ENCODE results near the gene B4GALNT3. TPM values are rescaled to one million over a fixed set of nuclear protein-coding genes. Genes with fewer than 3 reads are reported as not detected.

B4GALNT3 gene
- total and polyA plus RNA-seq, 2 experiments from 2014 or later: 2.8 to 15.8 TPM

DNA sequence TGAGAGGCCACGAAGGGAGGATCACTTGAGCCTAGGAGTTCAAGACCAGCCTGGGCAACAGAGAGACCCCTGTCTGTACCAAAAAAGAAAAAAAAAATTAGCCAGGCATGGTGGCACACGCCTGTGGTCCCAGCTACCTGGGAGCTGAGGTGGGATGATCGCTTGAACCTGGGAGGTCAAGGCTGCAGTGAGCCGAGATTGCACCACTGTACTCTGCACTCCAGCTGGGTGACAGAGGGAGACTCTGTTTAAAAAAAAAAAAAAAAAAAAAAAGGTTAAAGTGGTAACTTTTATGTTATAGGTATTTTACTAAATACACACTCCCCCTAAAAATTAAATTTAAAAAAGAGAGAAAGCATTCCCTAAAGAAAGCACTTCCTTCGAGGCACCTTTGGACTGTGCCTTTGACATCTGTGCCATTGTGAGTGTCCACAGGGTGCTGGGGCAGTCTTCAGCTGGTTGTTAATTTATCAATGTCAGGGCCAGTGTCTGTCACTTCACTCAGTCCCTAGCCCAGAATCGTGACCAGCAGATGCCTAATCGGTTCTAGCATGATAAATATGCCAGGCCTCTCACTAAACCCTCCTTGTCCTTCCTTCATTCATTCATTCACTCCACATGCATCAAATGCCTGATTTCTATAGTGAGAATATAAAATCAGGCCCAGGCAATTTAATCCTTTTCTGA is 63.1 kb downstream of the B4GALNT3 start:
- Histone ChIP-seq H3K36me3 (ENCODE audit: insufficient read depth) (no peaks in the 10 kb centered on the region), H4K20me1 (replicated peaks; ENCODE audit: insufficient read depth) (no peaks in the 10 kb centered on the region; the same call in 1 of the 2 replicates), H3K4me1 (ENCODE audit: insufficient read depth) (no peaks in the 10 kb centered on the region), H3F3A (replicated peaks; ENCODE audit: low read depth) (no peaks in the 10 kb centered on the region), H2AFZ (no peak overlapping the region), H3K79me2 (replicated peaks; ENCODE audit: insufficient read depth) (no peaks in the 10 kb centered on the region), H3K9me2 (ENCODE audit: insufficient read depth) (no peaks in the 10 kb centered on the region), H3K27ac (ENCODE audit: low read depth) (peak overlapping the region; percentile 26; the same call in 1 of the 2 replicates), H3K27me3 (ENCODE audit: insufficient read depth) (no peaks in the 10 kb centered on the region), H3K4me2 (no peak overlapping the region), H3K4me3 (no peak overlapping the region)
- Mint-ChIP-seq H3K4me1 (no peaks in the 10 kb centered on the region; the same call in 2 of the 3 replicates), H3K9me3 (no peaks in the 10 kb centered on the region), H3K27me3 (ENCODE audit: insufficient read depth, low read depth, poor library complexity) (no peaks in the 10 kb centered on the region), H3K27ac (no peak overlapping the region), H3K4me3 (no peak overlapping the region), H3K36me3 (ENCODE audit: low read depth) (peaks cover 4% of the 10 kb centered on the region; the same call in 1 of the 3 replicates)
- TF ChIP-seq POLR2AphosphoS5 (IDR thresholded peaks at IDR 0.05; ENCODE audit: low read depth): no peak
- TF ChIP-seq ZNF114 (CRISPR knock-in tag; IDR thresholded peaks at IDR 0.05): no peak
- TF ChIP-seq JUNB (IDR thresholded peaks at IDR 0.05; ENCODE audit: unreplicated experiment): no peak
- TF ChIP-seq, protein P1, sequence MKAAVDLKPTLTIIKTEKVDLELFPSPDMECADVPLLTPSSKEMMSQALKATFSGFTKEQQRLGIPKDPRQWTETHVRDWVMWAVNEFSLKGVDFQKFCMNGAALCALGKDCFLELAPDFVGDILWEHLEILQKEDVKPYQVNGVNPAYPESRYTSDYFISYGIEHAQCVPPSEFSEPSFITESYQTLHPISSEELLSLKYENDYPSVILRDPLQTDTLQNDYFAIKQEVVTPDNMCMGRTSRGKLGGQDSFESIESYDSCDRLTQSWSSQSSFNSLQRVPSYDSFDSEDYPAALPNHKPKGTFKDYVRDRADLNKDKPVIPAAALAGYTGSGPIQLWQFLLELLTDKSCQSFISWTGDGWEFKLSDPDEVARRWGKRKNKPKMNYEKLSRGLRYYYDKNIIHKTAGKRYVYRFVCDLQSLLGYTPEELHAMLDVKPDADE (IDR thresholded peaks at IDR 0.05): no peak
- no peak for TF ChIP-seq EZH2 (IDR thresholded peaks at IDR 0.05; ENCODE audit: low read depth, unreplicated experiment)
- TF ChIP-seq, protein P2, sequence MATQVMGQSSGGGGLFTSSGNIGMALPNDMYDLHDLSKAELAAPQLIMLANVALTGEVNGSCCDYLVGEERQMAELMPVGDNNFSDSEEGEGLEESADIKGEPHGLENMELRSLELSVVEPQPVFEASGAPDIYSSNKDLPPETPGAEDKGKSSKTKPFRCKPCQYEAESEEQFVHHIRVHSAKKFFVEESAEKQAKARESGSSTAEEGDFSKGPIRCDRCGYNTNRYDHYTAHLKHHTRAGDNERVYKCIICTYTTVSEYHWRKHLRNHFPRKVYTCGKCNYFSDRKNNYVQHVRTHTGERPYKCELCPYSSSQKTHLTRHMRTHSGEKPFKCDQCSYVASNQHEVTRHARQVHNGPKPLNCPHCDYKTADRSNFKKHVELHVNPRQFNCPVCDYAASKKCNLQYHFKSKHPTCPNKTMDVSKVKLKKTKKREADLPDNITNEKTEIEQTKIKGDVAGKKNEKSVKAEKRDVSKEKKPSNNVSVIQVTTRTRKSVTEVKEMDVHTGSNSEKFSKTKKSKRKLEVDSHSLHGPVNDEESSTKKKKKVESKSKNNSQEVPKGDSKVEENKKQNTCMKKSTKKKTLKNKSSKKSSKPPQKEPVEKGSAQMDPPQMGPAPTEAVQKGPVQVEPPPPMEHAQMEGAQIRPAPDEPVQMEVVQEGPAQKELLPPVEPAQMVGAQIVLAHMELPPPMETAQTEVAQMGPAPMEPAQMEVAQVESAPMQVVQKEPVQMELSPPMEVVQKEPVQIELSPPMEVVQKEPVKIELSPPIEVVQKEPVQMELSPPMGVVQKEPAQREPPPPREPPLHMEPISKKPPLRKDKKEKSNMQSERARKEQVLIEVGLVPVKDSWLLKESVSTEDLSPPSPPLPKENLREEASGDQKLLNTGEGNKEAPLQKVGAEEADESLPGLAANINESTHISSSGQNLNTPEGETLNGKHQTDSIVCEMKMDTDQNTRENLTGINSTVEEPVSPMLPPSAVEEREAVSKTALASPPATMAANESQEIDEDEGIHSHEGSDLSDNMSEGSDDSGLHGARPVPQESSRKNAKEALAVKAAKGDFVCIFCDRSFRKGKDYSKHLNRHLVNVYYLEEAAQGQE (IDR thresholded peaks at IDR 0.05; ENCODE audit: unreplicated experiment): no peak
- TF ChIP-seq, protein P3, sequence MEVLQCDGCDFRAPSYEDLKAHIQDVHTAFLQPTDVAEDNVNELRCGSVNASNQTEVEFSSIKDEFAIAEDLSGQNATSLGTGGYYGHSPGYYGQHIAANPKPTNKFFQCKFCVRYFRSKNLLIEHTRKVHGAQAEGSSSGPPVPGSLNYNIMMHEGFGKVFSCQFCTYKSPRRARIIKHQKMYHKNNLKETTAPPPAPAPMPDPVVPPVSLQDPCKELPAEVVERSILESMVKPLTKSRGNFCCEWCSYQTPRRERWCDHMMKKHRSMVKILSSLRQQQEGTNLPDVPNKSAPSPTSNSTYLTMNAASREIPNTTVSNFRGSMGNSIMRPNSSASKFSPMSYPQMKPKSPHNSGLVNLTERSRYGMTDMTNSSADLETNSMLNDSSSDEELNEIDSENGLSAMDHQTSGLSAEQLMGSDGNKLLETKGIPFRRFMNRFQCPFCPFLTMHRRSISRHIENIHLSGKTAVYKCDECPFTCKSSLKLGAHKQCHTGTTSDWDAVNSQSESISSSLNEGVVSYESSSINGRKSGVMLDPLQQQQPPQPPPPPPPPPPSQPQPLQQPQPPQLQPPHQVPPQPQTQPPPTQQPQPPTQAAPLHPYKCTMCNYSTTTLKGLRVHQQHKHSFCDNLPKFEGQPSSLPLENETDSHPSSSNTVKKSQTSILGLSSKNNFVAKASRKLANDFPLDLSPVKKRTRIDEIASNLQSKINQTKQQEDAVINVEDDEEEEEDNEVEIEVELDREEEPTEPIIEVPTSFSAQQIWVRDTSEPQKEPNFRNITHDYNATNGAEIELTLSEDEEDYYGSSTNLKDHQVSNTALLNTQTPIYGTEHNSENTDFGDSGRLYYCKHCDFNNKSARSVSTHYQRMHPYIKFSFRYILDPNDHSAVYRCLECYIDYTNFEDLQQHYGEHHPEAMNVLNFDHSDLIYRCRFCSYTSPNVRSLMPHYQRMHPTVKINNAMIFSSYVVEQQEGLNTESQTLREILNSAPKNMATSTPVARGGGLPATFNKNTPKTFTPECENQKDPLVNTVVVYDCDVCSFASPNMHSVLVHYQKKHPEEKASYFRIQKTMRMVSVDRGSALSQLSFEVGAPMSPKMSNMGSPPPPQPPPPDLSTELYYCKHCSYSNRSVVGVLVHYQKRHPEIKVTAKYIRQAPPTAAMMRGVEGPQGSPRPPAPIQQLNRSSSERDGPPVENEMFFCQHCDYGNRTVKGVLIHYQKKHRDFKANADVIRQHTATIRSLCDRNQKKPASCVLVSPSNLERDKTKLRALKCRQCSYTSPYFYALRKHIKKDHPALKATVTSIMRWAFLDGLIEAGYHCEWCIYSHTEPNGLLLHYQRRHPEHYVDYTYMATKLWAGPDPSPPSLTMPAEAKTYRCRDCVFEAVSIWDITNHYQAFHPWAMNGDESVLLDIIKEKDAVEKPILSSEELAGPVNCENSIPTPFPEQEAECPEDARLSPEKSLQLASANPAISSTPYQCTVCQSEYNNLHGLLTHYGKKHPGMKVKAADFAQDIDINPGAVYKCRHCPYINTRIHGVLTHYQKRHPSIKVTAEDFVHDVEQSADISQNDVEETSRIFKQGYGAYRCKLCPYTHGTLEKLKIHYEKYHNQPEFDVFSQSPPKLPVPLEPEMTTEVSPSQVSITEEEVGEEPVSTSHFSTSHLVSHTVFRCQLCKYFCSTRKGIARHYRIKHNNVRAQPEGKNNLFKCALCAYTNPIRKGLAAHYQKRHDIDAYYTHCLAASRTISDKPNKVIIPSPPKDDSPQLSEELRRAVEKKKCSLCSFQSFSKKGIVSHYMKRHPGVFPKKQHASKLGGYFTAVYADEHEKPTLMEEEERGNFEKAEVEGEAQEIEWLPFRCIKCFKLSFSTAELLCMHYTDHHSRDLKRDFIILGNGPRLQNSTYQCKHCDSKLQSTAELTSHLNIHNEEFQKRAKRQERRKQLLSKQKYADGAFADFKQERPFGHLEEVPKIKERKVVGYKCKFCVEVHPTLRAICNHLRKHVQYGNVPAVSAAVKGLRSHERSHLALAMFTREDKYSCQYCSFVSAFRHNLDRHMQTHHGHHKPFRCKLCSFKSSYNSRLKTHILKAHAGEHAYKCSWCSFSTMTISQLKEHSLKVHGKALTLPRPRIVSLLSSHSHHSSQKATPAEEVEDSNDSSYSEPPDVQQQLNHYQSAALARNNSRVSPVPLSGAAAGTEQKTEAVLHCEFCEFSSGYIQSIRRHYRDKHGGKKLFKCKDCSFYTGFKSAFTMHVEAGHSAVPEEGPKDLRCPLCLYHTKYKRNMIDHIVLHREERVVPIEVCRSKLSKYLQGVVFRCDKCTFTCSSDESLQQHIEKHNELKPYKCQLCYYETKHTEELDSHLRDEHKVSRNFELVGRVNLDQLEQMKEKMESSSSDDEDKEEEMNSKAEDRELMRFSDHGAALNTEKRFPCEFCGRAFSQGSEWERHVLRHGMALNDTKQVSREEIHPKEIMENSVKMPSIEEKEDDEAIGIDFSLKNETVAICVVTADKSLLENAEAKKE (CRISPR knock-in tag; IDR thresholded peaks at IDR 0.05): no peak
- TF ChIP-seq EZH2phosphoT487 (IDR thresholded peaks at IDR 0.05; ENCODE audit: unreplicated experiment): no peak
- no peak for TF ChIP-seq CREB1 (CRISPR knock-in tag; IDR thresholded peaks at IDR 0.05; ENCODE audit: low read depth)
- no peak for TF ChIP-seq ZNF331 (CRISPR knock-in tag; IDR thresholded peaks at IDR 0.05; ENCODE audit: low read depth)
- ATAC-seq (no peak), DNase-seq (ENCODE audit: low spot score) (no peak)
